GM19467 (cell line): Measurements from ENCODE around the gene COTL1.
"Not testable (repeated sequence)": the region's sequence is repeated elsewhere in the genome, so short reads cannot be mapped to it uniquely, and the experiment has no call there.

Experiments used
- ATAC-seq: cut with Tn5 transposase; IDR thresholded peaks from one replicate; pipeline ENCODE4 v1.9.1; 2021; ENCODE audit warnings: mild to moderate bottlenecking, moderate library complexity; ENCODE audit not compliant: unreplicated experiment

Gene COTL1

GRCh38 chr16:84574191-84574590 lies 43.7 kb downstream of the COTL1 start:
- ATAC-seq, result no peak

GRCh38 chr16:84572096-84572495 lies 45.8 kb downstream of the COTL1 start:
- no peak for ATAC-seq

- ATAC-seq, result no peak
Observed at GRCh38 chr16:84571506-84571905, 46.4 kb downstream of the COTL1 start.

GRCh38 chr16:84570739-84571403 lies 47.0 kb downstream of the COTL1 start:
- ATAC-seq, result no peak

- ATAC-seq, result no peak
Observed at GRCh38 chr16:84569382-84569987, 48.4 kb downstream of the COTL1 start.

- ATAC-seq, result no peak
Observed at GRCh38 chr16:84568066-84568465, 49.8 kb downstream of the COTL1 start.

- ATAC-seq, result no peak
Observed at GRCh38 chr16:84567286-84567962, 50.5 kb downstream of the COTL1 start.

GRCh38 chr16:84566545-84567257 lies 51.2 kb downstream of the COTL1 start:
- ATAC-seq, result no peak

GRCh38 chr16:84565669-84566495 lies 52.0 kb downstream of the COTL1 start:
- no peak for ATAC-seq

GRCh38 chr16:84563786-84564420 lies 54.0 kb downstream of the COTL1 start:
- no peak for ATAC-seq

GRCh38 chr16:84563064-84563715 lies 54.7 kb downstream of the COTL1 start:
- ATAC-seq, result no peak

GRCh38 chr16:84562174-84562815 lies 55.6 kb downstream of the COTL1 start:
- no peak for ATAC-seq

GRCh38 chr16:84561291-84561690 lies 56.6 kb downstream of the COTL1 start:
- ATAC-seq, result no peak

GRCh38 chr16:84560269-84560668 lies 57.6 kb downstream of the COTL1 start:
- no peak for ATAC-seq

GRCh38 chr16:84559311-84559932 lies 58.5 kb downstream of the COTL1 start:
- no peak for ATAC-seq

GRCh38 chr16:84558850-84559249 lies 59.0 kb downstream of the COTL1 start:
- ATAC-seq, result not testable (repeated sequence)

GRCh38 chr16:84557504-84557903 lies 60.4 kb downstream of the COTL1 start:
- ATAC-seq, result no peak

- ATAC-seq, result no peak
Observed at GRCh38 chr16:84557059-84557458, 60.8 kb downstream of the COTL1 start.
